GM18907 (cell line): ENCODE measurements around the gene PODN.

Source experiments
- ATAC-seq: cut with Tn5 transposase; IDR thresholded peaks from one replicate; pipeline ENCODE4 v1.9.1; 2021; ENCODE audit warnings: mild to moderate bottlenecking, moderate library complexity; ENCODE audit not compliant: unreplicated experiment

The PODN gene, protein sequence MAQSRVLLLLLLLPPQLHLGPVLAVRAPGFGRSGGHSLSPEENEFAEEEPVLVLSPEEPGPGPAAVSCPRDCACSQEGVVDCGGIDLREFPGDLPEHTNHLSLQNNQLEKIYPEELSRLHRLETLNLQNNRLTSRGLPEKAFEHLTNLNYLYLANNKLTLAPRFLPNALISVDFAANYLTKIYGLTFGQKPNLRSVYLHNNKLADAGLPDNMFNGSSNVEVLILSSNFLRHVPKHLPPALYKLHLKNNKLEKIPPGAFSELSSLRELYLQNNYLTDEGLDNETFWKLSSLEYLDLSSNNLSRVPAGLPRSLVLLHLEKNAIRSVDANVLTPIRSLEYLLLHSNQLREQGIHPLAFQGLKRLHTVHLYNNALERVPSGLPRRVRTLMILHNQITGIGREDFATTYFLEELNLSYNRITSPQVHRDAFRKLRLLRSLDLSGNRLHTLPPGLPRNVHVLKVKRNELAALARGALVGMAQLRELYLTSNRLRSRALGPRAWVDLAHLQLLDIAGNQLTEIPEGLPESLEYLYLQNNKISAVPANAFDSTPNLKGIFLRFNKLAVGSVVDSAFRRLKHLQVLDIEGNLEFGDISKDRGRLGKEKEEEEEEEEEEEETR

DNA sequence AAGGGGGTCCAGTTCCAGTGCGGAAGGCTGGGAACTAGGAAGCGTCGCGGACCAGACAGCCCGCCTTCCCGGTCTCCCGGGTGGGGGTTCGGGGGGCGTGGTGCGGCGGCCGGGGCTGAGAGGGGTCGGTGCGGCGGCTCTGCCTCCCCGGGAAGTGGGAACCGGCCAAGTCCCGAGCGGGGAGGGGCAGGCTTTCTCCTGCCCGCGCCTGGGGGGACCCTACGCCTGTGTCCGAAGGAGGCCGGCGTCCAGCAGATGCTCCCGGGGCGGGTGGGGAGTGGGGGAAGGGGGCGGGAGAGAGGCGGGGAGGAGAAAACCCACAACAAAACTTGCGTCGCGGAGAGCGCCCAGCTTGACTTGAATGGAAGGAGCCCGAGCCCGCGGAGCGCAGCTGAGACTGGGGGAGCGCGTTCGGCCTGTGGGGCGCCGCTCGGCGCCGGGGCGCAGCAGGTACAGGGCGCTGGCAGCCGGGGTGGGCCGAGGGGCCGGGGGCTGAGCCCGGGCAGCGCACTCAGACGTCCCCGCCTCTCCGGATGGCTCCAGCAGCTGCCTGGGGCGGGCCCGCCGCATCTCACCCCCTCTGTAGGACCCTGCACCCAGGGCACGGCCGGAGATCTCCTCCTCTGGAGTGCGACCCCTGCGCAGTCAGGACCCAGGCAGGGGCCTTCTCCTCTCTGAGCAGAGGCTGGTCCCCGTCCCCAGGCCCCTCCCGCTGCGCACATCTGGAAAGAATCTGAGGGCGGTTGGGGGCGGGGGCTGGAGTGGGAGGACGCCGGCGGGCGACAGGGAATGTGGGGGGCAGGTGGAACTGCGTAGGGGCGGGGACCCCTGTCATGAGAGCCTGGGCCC is at the start of gene PODN:
Gene PODN (plus strand): TSS at position 355 of the 849 bp plus-strand sequence. CDS start 7,643 bp downstream, outside the sequence.
- no peak for ATAC-seq

DNA sequence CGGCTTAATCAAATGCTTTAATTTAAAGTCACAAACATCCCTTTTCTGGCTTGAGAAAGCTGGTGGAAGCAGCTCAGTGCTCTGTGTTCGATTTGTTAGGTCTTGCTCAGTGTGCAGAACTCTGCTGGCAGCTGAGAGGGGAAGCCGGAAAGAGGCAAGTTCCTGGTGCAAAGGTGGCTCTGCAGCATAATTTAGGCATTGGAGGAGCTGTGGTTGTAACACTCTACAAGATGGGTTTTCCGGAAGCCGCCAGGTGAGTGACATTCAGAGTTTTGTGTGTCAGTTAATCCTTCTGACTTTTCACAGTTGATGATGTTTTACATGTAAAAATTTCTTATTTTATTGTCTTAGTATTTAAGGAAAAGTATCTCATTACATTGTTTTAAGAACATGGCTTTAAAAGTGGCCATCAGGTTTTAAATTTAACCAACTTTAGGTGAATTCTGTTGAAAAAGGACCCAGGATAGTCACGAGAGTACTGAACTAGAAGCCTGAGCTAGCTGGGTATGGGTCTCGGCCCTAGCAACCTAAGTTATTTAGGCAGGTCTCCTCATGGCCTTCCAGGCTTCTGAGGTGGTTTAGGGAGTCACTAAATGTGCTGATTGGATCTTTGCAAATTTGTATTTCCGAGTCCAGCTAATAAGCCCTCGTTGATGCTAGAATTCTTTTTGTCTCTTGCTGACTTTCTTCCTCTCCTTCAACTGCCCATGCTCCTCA is 47.1 kb upstream of the PODN start:
- peak; percentile 91 for ATAC-seq

DNA sequence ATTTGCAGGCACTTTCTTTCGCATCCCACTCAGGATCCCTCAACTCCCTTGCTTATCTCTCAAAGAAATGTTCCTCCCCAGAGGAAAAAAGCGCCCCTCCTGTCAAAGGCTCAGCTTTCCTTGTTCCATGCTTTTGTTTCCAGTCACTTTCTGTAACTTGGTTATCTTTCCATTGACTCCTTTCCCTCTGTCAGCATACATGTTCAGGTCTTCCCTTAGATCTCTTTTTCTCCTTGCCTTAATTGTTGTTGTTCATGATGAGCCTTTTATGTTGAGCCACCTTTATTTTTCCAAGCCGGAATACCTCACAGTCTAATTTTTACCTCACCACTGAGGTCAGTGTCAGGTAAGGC is 46.5 kb upstream of the PODN start:
- ATAC-seq, result no peak

DNA sequence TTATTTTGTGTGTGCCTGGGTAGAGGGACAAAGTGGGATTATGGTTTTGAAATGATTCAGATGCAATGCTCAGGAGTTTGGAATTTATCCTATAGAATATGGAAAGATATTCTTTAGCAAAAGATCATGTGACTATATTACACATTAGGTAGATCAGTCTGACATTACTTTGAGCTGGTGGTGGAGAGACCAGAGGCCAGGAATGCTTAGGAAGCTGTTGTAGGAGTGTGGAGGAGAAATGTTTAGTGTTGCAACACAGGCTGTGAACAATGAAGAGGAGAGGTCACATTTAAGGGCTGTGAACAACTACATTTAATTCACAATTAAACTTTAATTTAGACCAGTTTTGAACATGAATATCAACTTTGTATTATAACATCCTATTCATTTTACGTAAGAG is 45.3 kb upstream of the PODN start:
- no peak for ATAC-seq

DNA sequence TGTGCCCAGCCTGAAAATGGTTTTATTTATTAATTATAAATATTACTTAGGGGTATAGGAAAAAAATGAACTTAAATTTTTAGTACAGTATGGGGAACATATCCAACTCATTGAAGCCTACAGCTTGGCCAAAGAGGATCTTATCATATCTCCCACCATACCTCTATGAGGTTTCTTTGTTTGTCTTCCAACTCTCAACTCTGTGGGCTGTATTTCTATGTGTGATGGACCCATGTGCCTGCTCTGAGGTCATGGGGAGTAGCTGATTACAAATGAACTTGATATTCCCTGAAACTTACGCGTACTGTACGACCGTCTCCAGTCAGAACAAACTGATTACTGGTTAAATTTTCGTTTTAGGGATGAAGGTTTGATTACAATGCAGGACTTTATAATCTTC is 41.4 kb upstream of the PODN start:
- no peak for ATAC-seq

DNA sequence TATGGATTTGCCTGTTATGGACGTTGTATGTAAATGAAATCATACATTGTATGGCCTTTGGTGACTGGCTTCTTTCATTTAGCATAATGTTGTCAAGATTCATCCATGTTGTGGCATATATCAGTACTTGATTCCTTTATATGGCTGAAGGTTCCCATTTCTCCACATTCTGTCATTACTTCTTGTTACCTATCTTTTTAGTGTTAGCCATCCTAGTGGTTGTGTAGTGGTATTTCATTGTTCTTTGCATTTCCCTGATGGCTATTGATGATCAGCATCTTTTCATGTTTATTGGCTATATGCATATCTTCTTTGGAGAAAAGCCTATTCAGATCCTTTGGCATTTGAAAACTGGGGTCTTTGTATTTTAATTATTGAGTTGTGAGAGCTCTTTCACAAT is 39.8 kb upstream of the PODN start:
- no peak for ATAC-seq

DNA sequence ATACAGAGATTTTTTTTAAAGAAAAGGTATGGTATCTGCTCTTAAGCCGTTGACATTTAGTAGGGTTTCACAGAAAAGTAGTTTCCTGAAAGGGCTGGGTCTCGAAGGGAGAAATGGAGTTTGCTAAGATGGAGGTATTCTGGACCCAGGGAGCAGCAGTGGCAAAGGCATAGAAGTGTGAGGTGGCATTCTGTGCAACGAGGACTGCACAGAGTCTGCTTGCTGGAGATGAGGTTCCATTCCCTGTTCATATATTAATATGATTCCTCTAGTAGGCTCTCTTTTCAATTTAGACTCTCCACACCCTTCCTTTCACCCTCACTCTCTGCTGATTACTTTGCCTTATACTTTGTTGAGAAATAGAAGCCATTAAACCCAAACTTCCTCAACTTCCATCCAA is 38.5 kb upstream of the PODN start:
- no peak for ATAC-seq

DNA sequence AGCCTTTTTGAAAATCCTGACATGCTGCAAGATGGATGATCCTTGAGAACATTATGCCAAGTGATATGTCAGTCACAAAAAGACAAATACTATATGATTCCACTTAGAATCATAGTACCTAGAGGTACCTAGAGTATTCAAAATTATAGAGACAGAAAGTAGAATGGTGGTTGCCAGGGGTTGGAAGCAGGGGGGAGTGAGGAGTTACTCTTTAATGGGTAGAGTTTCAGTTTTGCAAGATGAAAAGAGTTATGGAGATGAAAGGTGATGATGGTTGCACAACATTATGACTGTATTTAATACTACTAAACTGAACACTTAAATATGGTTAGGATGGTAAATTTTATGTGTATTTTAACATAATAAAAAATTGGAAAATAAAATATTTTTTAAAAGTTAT is 37.9 kb upstream of the PODN start:
- ATAC-seq, result no peak

DNA sequence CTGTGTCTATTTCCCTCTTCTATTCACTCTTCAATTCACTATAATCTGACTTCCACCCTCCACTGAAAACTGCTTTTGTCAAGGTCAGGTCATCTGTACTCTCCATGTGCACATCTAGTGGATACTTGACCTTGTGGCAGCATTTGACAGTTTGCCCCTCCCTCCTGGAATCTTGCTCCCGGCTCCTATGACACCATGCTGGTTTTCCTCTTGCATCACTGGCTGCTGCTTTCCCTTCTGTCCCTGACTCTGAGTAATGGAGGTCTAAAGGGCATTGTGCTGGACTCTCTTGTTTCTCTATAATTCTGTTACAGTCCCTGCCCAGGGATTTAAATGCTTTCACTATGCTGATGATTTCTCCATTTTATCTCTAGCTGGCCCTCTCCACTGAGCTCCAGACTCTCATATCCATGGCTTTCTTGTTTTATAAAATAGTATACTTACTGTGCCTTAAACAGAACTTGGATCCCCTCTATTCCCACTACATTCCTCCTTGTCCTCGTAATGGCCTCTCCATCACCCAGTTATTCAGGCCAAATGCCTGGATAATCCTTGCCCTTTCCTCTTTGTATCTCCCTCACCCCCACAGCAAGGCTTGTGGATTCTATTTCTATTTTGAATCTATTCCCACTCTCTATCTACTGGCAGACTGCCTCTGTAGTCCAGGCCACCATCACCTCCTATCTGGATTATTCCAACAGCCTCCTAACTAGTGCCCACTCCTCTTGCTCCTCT is 36.8 kb upstream of the PODN start:
- ATAC-seq, result no peak

DNA sequence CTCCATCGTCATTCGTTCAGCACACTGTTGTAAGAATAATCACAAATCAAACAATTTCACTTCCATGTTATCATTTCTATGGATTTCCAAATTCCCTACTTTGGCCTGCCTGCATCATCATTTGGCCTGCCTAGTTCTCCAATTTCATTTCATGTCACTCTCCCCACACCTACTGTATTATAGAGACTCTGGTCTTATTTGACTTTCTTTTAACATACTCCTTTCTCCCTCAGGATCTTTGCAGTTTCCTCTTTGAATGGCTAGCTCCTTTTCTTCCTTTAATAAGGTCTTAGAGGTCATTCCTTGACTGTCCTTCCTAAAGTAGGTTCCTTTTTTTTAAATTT is 36.3 kb upstream of the PODN start:
- no peak for ATAC-seq

DNA sequence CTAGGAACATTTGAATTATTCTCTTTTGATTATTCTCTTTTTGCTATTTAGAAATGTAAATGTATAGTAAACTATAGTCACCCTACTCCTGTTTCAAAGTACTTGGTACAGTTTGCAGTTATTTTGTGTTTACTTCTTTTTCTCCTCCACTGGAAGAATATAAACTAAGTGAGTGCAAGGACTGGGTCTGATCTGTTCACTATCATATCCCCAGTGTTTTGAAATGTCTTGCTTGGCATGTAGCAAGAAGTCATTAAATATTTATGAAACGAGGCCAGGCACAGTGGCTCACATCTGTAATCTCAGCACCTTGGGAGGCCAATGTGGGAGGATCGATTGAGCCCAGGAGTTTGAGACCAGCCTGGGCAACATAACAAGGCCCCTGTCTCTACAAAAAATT is 35.8 kb upstream of the PODN start:
- no peak for ATAC-seq

DNA sequence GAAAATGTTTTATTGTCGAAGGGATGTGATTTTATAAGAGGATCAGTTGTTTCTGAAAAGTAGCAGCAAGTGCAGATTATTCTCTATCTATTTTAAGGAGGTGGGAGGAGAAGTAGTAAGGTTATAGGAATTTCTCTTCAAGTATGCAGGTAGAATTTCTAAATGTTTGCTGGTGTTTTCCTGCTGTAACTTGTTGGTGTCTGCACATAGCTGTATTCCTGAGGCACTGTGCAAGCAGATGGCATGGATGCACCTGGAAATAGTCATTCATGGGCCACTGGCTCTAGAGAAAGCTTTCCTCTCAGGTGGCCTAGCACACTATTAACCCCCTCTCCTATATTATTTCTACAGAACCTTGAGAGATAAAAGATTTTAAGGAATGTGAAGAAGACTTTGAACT is 30.3 kb upstream of the PODN start:
- no peak for ATAC-seq

DNA sequence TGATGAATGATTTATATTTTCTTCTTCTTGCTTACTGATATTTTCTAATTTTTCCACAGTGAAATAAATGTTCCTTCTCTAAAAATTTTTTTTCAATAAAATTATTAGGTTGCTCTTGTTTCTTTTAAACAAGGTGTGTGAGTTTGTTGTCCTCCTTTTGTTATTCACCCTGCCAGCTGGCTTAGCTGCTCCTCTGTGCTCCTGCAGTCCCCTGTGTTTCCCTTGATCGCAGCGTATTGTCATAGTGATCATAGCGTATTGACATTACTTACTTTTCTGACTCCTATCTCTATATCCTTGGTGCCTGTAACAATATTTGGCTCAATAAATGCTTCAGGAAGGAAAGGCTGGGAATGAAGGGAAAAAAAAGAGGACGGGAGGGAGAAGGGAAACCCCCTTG is 24.9 kb upstream of the PODN start:
- no peak for ATAC-seq

DNA sequence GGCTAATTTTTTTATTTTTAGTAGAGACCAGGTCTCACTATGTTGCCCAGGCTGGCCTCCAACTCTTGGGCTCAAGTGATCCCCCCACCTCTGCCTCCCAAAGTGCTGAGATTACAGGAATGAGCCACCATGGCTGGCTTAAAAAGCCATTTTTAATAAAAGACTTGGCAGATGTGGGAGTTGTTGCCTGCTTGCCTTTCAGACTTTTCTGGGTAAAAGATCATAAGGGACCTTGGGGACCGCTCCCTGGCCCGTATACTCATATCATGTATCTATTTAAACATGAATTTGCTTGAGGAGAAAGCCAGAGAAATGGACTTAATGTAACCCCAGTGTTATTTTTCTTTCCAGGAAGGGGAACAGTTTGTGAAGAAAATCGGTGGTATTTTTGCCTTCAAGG is 23.4 kb upstream of the PODN start:
- no peak for ATAC-seq

DNA sequence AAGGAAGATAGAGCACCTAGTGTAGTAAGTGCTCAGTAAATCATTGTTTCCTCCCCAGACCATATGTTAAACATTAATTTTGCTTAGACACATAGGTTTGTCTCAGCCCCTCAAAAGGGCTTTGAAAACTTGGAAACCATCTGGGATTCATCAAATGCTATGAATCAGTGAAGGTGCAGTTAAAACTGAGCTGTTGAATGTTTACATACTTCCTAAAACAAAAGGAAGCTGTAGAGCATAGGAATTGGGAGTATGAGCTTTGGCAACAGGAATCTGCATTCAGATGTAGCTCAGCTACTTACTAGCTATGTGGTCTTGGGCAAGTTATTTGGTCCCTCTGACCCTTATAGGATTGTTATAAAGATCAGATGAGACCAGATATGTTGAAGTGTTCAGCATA is 18.7 kb upstream of the PODN start:
- ATAC-seq, result no peak

DNA sequence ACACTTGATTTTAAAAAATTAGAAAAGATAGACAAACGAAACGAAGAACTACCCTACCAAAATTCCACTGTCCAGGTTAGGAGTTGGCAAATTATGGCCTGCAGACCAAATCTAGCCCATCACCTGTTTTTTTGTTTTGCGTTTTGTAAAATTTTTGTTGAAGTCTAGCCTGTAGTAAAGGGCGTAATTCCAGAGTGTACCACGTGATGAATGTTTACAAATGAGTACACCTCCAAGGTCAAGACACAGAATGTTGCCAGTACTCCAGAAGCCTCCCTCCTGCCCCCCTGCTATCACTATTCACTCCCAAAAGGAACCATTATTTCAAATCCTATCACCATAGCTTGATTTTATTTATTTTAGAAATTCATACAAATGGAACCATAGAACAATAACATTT is 17.1 kb upstream of the PODN start:
- no peak for ATAC-seq

DNA sequence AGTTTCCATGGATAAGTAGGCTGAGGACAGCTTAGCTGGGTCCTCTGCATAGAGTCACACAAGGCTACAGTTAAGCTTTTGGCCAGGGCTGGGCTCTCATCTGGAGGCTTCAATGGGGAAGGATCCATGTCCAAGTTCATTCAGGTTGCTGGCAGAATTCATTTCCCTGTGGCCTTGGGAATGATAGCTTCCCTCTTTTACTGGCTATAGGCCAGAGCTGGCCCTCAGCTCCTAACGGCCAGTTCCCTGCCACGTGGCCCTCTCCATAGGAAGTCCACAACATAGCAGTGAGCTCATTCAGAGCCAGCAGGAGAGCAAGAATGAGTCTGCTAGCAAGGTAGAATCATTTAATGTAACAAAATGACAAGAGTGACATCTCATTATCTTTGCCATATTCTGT is 15.1 kb upstream of the PODN start:
- ATAC-seq, result no peak

DNA sequence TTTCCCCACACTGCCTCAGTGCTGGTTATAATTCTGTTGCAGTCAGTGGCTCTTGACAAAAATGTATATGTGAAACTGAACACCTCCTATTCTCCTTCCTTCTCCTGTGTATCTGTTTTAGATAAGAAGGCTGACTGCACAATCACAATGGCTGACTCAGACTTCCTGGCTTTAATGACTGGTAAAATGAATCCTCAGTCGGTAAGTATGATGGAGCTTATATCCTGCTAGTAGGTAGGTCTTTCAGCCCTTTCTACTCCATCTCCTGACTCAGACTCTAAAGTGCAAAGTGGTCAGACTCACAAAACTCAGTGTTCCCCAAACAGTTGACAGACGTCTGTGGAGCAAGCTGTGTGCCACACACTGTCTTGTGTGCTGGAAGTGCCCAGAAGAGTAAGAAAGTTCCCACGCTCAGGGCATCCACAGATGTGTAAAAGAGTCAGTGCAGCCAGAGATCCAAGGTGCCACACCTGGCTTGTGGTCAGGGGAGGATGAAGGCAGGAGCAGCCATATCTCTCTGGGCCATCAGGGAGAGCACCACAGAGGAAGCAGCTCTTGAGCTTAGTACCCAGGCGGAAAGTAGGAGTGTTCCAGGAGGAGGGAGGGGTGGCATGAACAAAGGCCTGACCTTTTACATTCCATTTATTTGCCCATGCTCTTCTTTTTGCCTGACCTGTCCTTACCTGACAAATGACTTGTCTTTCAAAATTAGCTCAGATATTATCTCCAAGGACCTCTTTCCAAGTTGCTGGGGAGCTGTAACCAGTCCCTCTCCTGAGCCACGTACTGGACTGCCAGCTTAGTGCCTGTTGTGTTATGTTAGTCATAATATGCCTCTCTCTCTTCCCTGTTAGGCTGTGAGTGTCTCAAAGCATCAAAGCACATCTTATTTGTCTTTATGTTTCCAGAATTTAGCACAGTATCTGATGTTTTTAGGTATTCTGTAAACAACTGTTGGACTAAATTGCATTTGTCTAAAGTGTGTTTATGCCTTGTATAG is 14.0 kb upstream of the PODN start:
- ATAC-seq, result no peak

DNA sequence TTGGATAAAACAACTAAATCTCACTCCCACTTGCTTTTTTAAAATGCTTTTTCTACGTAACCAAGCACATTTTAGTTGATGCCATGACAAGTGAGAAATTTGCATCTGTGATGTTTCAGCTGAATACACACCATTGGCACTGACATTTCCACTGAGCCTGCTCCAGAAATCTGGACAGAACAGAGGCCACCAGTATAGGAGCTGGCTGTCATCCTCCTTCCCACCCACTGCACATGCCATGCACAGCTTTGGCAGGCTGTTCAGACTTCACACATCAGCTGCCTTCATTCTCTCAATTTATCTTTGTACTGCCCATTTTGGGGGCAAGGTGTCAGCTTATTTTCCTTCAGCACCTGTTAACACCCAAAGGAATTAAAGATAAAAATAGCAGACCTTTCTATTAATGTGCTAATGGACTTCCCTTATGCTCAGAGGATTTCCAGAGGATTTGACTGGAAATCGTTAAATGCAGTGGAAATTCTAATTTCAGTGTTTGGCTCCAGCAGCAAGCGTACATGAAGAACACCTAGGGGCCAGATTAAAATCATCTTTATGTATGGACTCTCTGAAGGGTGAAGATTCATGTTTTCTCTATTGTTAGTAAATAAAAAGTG is 12.9 kb upstream of the PODN start:
- ATAC-seq, result no peak
